Stimulated activated CD4-positive, alpha-beta T cell treated with anti-CD3 and anti-CD28 coated beads, Interleukin-12 subunit alpha, Interleukin-12 subunit beta, amount 100 ng/mL, for 4 hours (primary cell): ENCODE measurements around the gene SLC27A1.
"Not testable (repeated sequence)": the region's sequence is repeated elsewhere in the genome, so short reads cannot be mapped to it uniquely, and the experiment has no call there.

Source experiments
- DNase-seq: peaks from one replicate; pipeline ENCODE4 v3.0.0-alpha.2; 2020

Gene SLC27A1

GRCh38 chr19:17512574-17512939, 42.2 kb downstream of the SLC27A1 start:
- DNase-seq, result no peak

- no peak for DNase-seq
These were observed 45.3 kb downstream of the SLC27A1 start for GRCh38 chr19:17515408-17516149.

- no peak for DNase-seq
These were observed 47.6 kb downstream of the SLC27A1 start for GRCh38 chr19:17517898-17518297.

GRCh38 chr19:17518654-17519053, 48.3 kb downstream of the SLC27A1 start:
- not testable (repeated sequence) for DNase-seq

GRCh38 chr19:17519967-17520366, 49.6 kb downstream of the SLC27A1 start:
- DNase-seq, result no peak

- no peak for DNase-seq
These were observed 50.5 kb downstream of the SLC27A1 start for GRCh38 chr19:17520865-17521264.

GRCh38 chr19:17522988-17523872, 52.9 kb downstream of the SLC27A1 start:
- peak; percentile 26 for DNase-seq

GRCh38 chr19:17524651-17525050, 54.3 kb downstream of the SLC27A1 start:
- DNase-seq, result no peak

GRCh38 chr19:17525141-17525540, 54.8 kb downstream of the SLC27A1 start:
- no peak for DNase-seq

GRCh38 chr19:17526922-17527321, 56.6 kb downstream of the SLC27A1 start:
- no peak for DNase-seq

- DNase-seq, result no peak
These were observed 57.0 kb downstream of the SLC27A1 start for GRCh38 chr19:17527326-17527725.

- DNase-seq, result no peak
These were observed 58.3 kb downstream of the SLC27A1 start for GRCh38 chr19:17528610-17529009.

GRCh38 chr19:17529239-17530158, 59.2 kb downstream of the SLC27A1 start:
- no peak for DNase-seq

- DNase-seq, result no peak
These were observed 60.3 kb downstream of the SLC27A1 start for GRCh38 chr19:17530586-17530985.

GRCh38 chr19:17532116-17532515, 61.8 kb downstream of the SLC27A1 start:
- no peak for DNase-seq

GRCh38 chr19:17532557-17532956, 62.2 kb downstream of the SLC27A1 start:
- no peak for DNase-seq

- no peak for DNase-seq
These were observed 64.4 kb downstream of the SLC27A1 start for GRCh38 chr19:17534767-17535166.

GRCh38 chr19:17536955-17537354, 66.6 kb downstream of the SLC27A1 start:
- no peak for DNase-seq

- no peak for DNase-seq
These were observed 68.4 kb downstream of the SLC27A1 start for GRCh38 chr19:17538684-17539237.

- DNase-seq, result peak; percentile 94
These were observed 69.2 kb downstream of the SLC27A1 start for GRCh38 chr19:17539238-17540117.

GRCh38 chr19:17540174-17540573, 69.8 kb downstream of the SLC27A1 start:
- DNase-seq, result no peak
